ENCODE data around the gene PDGFB. TPM values are rescaled to one million over a fixed set of nuclear protein-coding genes. Genes with fewer than 3 reads are reported as not detected.

PDGFB gene
- total and polyA plus RNA-seq, 9 of the 15 experiments (the other 6 are each of a cell fraction or from before 2014, with no cell fraction given) = 0.07 to 4.0 (median 0.48) TPM; not detected in 1

GRCh38 chr22:39234867-39235687 lies 9.7 kb downstream of the PDGFB start:
- H3K4me3 ChIP-seq = no peak overlapping the region
- TF ChIP-seq RBM25 (IDR thresholded peaks at IDR 0.05; ENCODE audit: low read depth, low read length, severe bottlenecking) (no peak), ESRRB (CRISPR knock-in tag; IDR thresholded peaks at IDR 0.05; ENCODE audit: borderline replicate concordance) (no peak), CCNT2 (IDR thresholded peaks at IDR 0.05; ENCODE audit: borderline replicate concordance, extremely low read depth, insufficient read length, low read depth, low read length) (no peak), ZKSCAN3 (CRISPR knock-in tag; IDR thresholded peaks at IDR 0.05) (no peak), GTF3C2 (IDR thresholded peaks at IDR 0.05; ENCODE audit: borderline replicate concordance, extremely low read depth, insufficient read length) (no peak), E2F5 (CRISPR knock-in tag; IDR thresholded peaks at IDR 0.05) (no peak), MBD2 (IDR thresholded peaks at IDR 0.05; ENCODE audit: borderline replicate concordance, low read depth) (no peak), ZNF551 (CRISPR knock-in tag; IDR thresholded peaks at IDR 0.05) (no peak), NR2C1 (IDR thresholded peaks at IDR 0.05) (no peak), NR2C1 (tag; IDR thresholded peaks at IDR 0.05) (no peak)
- peaks cover 16 to 59% of the 10 kb centered on the region in 2 experiments; a peak in 4 of 5 replicates for H3K4me1 ChIP-seq (replicated peaks in 1 of 2; ENCODE audit: control insufficient read depth in 2 of 2, insufficient read depth in 2 of 2, low read length in 2 of 2)
- no peak overlapping the region for H3K4me2 ChIP-seq (ENCODE audit: insufficient read depth, low read length)
- H4K20me1 ChIP-seq (replicated peaks; ENCODE audit: control insufficient read depth, insufficient read depth, low read length) = peaks cover 4% of the 10 kb centered on the region; the same call in 1 of the 2 replicates
- DNase-seq (ENCODE audit: extremely low read depth in 1 of 4, low spot score in 3 of 4) = no peak
- in situ Hi-C loops (cut with MboI) (no loop called here), intact Hi-C loops (cut with micrococcal nuclease) (no loop called here)
- no peaks in the 10 kb centered on the region for H3K27me3 ChIP-seq (ENCODE audit: control insufficient read depth in 2 of 2, insufficient read depth in 2 of 2, low read length in 2 of 2)
- no peak overlapping the region for H3K27ac ChIP-seq (ENCODE audit: extremely low read depth, low read depth, low read length)
- no peaks in the 10 kb centered on the region for H3K9me3 ChIP-seq (replicated peaks; ENCODE audit: control insufficient read depth, insufficient read depth, low read depth, low read length)
- H3K79me2 ChIP-seq (ENCODE audit: control insufficient read depth, insufficient read depth, low read length) = no peaks in the 10 kb centered on the region
- FAIRE-seq = no peak
- POLR2A ChIA-PET = interaction anchor here (0.8 kb wide), 1 partner anchor 722 kb away, joined by 4 read pairs; no protein-coding TSS in a partner anchor
- no peaks in the 10 kb centered on the region for H3K9me1 ChIP-seq (ENCODE audit: control insufficient read depth, insufficient read depth, low read length)
- H2AFZ ChIP-seq (ENCODE audit: low read depth, low read length) = no peak overlapping the region
- CTCF ChIA-PET (ENCODE audit: low intra/inter-chr PET ratio) = no interaction called here
- 67% methylated on average over 14 of the region's 29 CpGs for WGBS (ENCODE audit: insufficient coverage, low coverage, missing lambda C conversion rate)
- no peaks in the 10 kb centered on the region for H3K36me3 ChIP-seq (ENCODE audit: control insufficient read depth, insufficient read depth, low read length)
- no peak for ATAC-seq
- no TSS peak for BruUV-seq (replicated peaks)
- no peak overlapping the region; a peak in 1 of 4 replicates for H3K9ac ChIP-seq (ENCODE audit: insufficient read depth in 1 of 2, low read depth in 2 of 2, low read length in 2 of 2)

Measured in K562 (cell line).